HCEC 1CT (cell line): ENCODE data around the gene KLHDC7B.

ENCODE experiments used
- DNase-seq: peaks from one replicate; pipeline ENCODE4 v3.0.0-alpha.2; 2017

Gene KLHDC7B

DNA sequence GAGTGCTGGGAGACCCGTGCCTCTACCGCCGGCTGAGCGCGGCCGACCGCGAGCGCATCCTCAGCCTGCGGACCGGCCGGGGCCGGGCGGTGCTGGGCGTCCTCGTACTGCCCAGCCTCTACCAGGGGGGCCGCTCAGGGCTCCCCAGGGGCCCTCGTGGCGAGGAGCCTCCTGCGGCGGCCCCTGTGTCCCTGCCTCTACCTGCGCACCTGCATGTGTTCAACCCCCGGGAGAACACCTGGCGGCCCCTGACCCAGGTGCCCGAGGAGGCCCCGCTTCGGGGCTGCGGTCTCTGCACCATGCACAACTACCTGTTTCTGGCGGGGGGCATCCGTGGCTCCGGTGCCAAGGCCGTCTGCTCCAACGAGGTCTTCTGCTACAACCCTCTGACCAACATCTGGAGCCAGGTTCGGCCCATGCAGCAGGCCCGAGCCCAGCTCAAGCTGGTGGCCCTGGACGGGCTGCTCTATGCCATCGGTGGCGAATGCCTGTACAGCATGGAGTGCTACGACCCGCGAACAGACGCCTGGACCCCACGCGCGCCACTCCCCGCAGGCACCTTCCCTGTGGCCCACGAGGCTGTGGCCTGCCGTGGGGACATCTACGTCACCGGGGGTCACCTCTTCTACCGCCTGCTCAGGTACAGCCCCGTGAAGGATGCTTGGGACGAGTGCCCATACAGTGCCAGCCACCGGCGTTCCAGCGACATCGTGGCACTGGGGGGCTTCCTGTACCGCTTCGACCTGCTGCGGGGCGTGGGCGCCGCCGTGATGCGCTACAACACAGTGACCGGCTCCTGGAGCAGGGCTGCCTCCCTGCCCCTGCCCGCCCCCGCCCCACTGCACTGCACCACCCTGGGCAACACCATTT is 3.5 kb downstream of the KLHDC7B start:
- no peak for DNase-seq

- DNase-seq: no peak
These were observed 4.7 kb downstream of the KLHDC7B start for GRCh38 chr22:50550395-50550794.

DNA sequence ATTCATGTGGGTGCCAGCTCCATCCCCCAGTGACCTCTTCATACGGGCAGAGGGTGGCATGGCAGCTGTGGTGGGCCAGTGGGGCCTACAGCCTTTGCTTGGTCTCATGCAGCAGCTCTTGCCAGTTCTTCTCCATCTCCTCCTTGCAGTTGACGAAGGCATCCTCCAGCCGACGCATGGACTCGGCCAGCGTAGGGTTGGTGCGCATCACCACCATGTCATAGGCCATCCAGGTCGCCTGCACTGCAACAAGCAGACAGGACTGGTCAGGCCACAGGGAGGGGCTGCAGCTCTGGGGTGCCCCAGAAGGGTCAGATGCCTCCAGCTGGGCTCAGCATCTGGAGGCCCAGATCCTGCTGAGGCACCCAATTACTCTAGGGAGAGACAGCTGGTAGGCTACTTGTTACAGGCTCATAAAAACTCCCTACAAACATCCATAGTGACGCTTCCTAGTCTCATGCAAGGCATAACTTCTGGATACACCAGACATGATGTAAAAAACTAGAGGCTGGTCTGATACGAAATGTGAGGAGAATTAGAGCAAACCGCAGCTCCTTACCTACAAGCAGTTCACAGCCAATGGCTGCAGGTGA is 5.6 kb downstream of the KLHDC7B start:
- DNase-seq: no peak

- DNase-seq: no peak
These were observed 7.6 kb downstream of the KLHDC7B start for GRCh38 chr22:50553310-50553709.

DNA sequence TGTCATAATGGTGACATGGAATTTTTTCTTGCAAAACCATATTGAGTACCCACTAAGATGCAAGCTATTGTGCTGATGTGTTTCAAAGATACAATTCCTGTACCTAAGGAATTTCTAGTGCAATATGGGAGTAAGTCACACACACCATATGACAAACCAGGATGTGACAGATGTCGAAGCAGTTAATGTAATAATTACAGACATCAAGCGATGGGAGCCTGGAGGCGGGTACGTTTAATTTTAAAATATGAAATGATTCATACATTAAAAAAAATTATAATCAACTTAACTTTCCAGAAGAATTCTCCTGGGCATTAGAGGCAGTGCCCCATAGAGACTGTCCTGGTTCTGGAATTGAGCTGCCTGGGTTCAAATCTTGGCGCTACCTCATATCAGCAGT is 11.0 kb downstream of the KLHDC7B start:
- DNase-seq: no peak

DNA sequence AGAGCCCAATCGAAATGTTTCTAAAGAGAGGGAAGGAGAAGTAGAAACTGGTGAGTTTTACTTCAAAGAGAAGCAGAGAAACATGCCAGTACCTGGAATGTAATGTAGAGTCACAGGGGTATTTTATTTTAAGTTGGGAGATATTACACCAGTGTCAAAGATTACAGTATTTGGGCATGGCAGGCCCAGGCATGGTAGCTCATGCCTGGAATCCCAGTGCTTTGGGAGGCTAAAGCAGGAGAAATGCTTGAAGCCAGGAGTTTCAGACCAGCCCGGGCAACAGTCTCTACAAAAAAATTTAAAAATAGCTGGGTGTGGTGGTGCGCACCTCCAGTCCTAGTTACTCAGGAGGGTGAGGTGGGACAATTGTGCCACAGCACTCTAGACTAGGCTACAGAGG is 14.3 kb downstream of the KLHDC7B start:
- DNase-seq: no peak

GRCh38 chr22:50561401-50562358 is 16.0 kb downstream of the KLHDC7B start:
- no peak for DNase-seq

DNA sequence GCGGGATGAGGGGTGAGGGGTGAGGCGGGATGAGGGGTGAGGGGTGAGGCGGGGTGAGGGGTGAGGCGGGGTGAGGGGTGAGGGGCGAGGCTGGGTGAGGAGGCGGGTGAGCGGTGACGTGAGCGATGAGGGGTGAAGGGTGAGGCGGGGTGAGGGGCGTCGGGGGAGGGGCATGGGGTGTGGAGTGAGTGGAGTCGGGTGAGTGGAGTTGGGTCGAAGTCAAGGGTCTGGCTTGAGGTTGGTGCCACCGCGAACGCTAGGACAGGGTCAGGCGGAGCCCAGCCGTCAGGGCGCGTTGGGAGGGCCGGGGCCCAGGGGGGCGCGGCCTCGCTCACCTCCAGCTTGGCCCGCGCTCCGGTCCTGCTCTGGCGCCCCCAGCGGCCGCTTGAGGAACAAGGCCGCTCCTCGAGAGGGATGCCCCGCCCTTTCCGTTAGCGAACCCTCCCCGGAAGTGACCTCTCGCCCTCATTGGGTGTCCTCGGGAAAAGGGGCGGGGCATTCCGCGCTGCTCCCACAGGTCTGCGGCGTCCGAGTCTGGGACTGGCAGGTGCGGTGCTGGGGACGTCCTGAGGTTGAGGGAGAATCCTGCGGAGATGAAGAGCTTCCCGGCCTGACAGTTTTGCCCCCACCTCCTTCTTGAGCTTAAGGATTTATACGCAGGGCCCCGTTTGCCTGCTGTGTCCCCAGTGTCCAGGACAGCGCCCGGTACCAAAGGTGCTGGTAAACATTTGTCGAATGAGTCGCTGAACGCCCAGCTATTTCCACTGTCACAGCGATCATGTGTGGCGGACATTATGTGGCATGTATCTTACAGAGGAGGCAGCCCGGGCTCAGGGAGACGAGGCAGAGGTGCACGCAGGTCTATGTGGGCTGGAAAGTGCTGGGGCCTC is 17.1 kb downstream of the KLHDC7B start, which contains the start of gene SYCE3:
Gene SYCE3 (minus strand): TSS at position 397 of the 890 bp plus-strand sequence. CDS start 6,514 bp downstream, outside the sequence.
- peak; percentile 81 for DNase-seq

- DNase-seq: no peak
These were observed 17.9 kb downstream of the KLHDC7B start for GRCh38 chr22:50563413-50564160.

- no peak for DNase-seq
These were observed 18.6 kb downstream of the KLHDC7B start for GRCh38 chr22:50564289-50564688.

GRCh38 chr22:50567721-50568252 is 22.1 kb downstream of the KLHDC7B start:
- DNase-seq: no peak

DNA sequence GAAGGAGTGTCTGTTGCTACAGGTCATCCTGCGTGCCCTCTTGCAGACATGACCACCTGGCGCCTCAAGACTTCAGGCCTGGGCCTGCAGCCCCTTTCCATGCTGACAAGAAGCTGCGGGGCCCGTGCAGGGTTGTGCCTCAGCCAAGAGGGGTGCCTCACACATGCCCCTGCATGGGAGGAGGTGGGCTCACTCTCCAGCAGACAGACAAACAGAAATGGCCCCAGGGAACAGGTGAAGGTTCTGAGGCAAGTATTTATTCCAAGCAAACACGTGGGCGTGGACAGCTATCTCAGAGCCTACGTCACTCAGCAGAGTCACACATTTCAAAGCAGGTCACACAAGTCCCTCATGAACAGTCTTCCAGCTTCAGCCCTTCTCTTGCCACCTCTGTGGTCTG is 22.9 kb downstream of the KLHDC7B start:
- no peak for DNase-seq

GRCh38 chr22:50569041-50569459 is 23.4 kb downstream of the KLHDC7B start:
- DNase-seq: no peak

- DNase-seq: no peak
These were observed 24.3 kb downstream of the KLHDC7B start for GRCh38 chr22:50569896-50570535.

GRCh38 chr22:50570861-50571260 is 25.2 kb downstream of the KLHDC7B start:
- no peak for DNase-seq

DNA sequence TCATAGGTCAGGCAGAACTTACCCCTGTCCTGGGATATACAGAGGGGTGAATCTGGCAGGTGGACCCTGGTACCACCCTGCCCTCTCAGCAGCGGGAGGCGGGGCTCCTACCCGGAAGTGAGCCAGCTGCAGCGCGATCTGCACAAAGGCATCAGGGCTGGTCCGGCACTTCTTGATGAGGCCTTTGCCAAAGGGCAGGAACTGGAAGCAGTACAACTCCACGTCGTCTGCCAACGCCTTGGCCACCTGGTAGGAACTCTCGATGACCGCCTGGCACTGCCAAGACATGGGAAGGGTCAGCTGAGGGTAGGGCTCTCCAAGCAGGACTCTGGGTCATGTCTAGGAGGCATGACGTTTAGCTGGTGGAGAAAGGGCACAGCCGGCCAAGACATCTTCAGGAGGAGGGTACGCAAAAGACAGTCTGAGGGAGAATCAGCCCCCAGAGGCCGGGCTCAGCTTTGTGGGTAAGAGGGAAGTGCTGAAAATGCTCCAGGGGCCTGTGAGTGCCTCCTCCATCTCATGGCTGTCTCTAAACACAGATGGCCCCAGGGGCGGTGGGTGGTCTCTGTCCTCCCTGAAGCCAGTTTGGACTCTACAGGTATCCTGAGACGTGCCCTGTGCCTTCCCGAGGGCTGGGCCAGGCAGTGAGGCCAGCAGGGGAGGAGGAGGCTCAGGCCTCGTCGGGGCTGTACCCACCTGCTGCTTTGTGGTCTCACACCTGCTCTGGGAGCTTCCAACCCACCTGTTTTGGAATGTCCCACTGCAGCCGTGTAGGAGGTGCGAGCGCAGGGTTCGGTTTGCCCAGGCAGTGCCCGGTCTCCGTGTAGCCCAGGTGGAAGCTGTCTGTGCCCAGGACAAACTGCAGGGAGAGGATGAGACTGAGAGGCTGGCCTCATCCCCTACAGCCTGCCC is 25.8 kb downstream of the KLHDC7B start:
- no peak for DNase-seq

GRCh38 chr22:50572965-50573364 is 27.3 kb downstream of the KLHDC7B start:
- no peak for DNase-seq

DNA sequence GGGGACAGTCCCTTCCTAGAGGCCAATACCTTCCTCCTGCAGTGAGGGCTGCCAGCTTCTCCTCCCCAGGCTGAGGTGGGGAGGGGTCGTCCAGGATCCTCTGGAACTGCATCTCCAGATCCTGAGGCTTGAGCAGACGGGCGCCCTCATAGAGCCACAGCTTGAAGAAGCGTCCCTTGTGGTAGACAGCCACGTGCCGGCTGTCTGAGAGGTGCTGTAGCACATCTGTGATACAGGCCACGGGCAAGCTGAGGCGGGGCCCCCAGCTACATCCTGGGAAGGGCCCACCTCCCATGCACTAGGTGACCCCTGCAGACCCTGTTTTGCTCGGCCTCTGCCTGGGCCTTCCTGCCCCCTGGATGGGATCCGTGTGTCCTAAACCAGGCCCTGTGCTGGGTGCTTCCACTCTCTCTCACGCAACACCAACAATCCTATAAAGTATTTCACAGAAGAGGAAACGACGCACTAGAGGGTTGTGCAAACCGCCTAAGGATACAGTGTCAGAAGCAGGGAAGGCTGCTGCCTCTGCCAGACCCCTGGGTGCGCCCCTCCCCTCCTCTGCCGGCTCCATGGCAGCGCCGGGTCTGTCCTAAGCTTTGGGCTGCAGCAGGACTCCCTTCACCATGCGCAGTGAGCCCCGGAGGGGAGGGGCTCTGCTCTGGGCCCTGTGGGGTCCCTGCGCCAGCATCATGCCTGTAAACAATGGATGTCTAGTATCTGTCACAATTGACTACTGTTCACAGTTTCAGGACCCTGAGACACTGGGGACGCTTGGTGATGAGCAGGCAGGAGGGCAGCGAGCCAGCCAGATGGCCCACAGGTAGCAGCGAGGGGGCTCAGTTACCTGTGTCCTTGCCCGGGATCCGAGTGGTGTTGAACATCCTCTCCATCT is 28.0 kb downstream of the KLHDC7B start:
- DNase-seq: no peak
